SK-N-SH (cell line): Measurements from ENCODE around the gene AGBL2. TPM values are rescaled to one million over a fixed set of nuclear protein-coding genes. Genes with fewer than 3 reads are reported as not detected.

Experiments used
- CTCF ChIA-PET: fragments of 300-600, 350-600 bp; formaldehyde crosslinking; extraction: SDS; loops from one replicate; lab custom pipeline; 2021; lab: Yijun Ruan, JAX
- POLR2A ChIA-PET: fragments of 350-600 bp; sonication (Branson Sonifier 250); formaldehyde crosslinking; extraction: SDS; loops from one replicate; lab custom pipeline; 2020; ENCODE audit warnings: antibody characterized with exemption, inconsistent platforms; lab: Yijun Ruan, JAX
- DNase-seq: peaks from one replicate; pipeline ENCODE4 v3.0.0; 2012
- H2AFZ ChIP-seq: fragments of 200-600 bp; sonication (generic); 2 replicates; pipeline ENCODE4 v1.8.1; 2016; ENCODE audit warnings: antibody characterized with exemption, mild to moderate bottlenecking, low read depth
- H3F3A ChIP-seq: fragments of 200-600 bp; sonication (generic); replicated peaks from 2 replicates; pipeline ENCODE3; 2016; ENCODE audit warnings: antibody characterized with exemption, mild to moderate bottlenecking; ENCODE audit not compliant: insufficient read depth
- H3K27ac ChIP-seq, 2 experiments: fragments of 200-500 bp in 1 of 2; fragments of 200-600 bp in 1 of 2; sonication (Bioruptor generic) in 1 of 2; sonication (generic), shearing (Covaris generic) in 1 of 2; 2 replicates each; pipeline versions ENCODE4 v1.5.1 to v1.6.1; 2014 to 2016; ENCODE audit warnings: low read depth in 2 of 2, inconsistent platforms in 1 of 2, low read length in 1 of 2, mild to moderate bottlenecking in 1 of 2, mixed read lengths in 1 of 2
- H3K27me3 ChIP-seq: fragments of 200-600 bp; sonication (generic), shearing (Covaris generic); 2 replicates; pipeline ENCODE4 v1.6.1; 2016; ENCODE audit warnings: mixed run types; ENCODE audit not compliant: insufficient read depth
- H3K36me3 ChIP-seq, 2 experiments: fragments of 200-500 bp in 1 of 2; fragments of 200-600 bp in 1 of 2; sonication (Bioruptor generic) in 1 of 2; sonication (generic) in 1 of 2; replicated peaks in 1 of 2; 2 replicates each; pipeline versions ENCODE3 to v1.5.1; 2014 to 2016; ENCODE audit warnings: low read length in 1 of 2, mild to moderate bottlenecking in 1 of 2; ENCODE audit not compliant: insufficient read depth in 2 of 2, control insufficient read depth in 1 of 2
- H3K4me1 ChIP-seq, 2 experiments: fragments of 200-500 bp in 1 of 2; fragments of 200-600 bp in 1 of 2; sonication (Bioruptor generic) in 1 of 2; sonication (generic), shearing (Covaris generic) in 1 of 2; 2 replicates each; pipeline versions ENCODE4 v1.5.1 to v1.6.1; 2014 to 2016; ENCODE audit warnings: low read depth in 1 of 2, low read length in 1 of 2, mixed run types in 1 of 2; ENCODE audit not compliant: insufficient read depth in 2 of 2, control insufficient read depth in 1 of 2
- H3K4me2 ChIP-seq: fragments of 200-600 bp; sonication (generic), shearing (Covaris generic); 2 replicates; pipeline ENCODE4 v1.6.1; 2017; ENCODE audit warnings: mixed run types
- H3K4me3 ChIP-seq, 2 experiments: fragments of 200-500 bp in 1 of 2; fragments of 200-600 bp in 1 of 2; sonication (Bioruptor generic) in 1 of 2; sonication (generic), shearing (Covaris generic) in 1 of 2; 2 replicates each; pipeline versions ENCODE4 v1.5.1 to v1.8.1; 2014 to 2016; ENCODE audit warnings: low read depth in 2 of 2, inconsistent platforms in 1 of 2, low read length in 1 of 2, mild to moderate bottlenecking in 1 of 2, mixed read lengths in 1 of 2, moderate library complexity in 1 of 2
- H3K79me2 ChIP-seq: fragments of 200-600 bp; sonication (generic); 2 replicates; pipeline ENCODE4 v1.8.1; 2017; ENCODE audit warnings: mild to moderate bottlenecking; ENCODE audit not compliant: insufficient read depth
- H3K9ac ChIP-seq: fragments of 200-600 bp; sonication (generic); 2 replicates; pipeline ENCODE4 v1.6.1; 2017; ENCODE audit warnings: mixed run types
- H3K9me2 ChIP-seq: fragments of 200-600 bp; sonication (generic); 2 replicates; pipeline ENCODE4 v1.6.1; 2017; ENCODE audit warnings: mixed run types
- H3K9me3 ChIP-seq: fragments of 200-600 bp; sonication (generic); 2 replicates; pipeline ENCODE4 v1.6.1; 2017; ENCODE audit warnings: mixed run types, mild to moderate bottlenecking, moderate library complexity
- H4K20me1 ChIP-seq: fragments of 200-600 bp; sonication (generic); 2 replicates; pipeline ENCODE4 v1.6.1; 2017; ENCODE audit warnings: mild to moderate bottlenecking, mixed run types; ENCODE audit not compliant: insufficient read depth
- CHD2 ChIP-seq: fragments of 150-350 bp; IDR thresholded peaks from 2 replicates; pipeline ENCODE4 v1.6.1; 2018; ENCODE audit warnings: low read length; ENCODE audit not compliant: partially characterized antibody
- ELF1 ChIP-seq: IDR thresholded peaks from 2 replicates; pipeline ENCODE4 v1.4.0; 2012
- EP300 ChIP-seq, 2 experiments: IDR thresholded peaks; 2 replicates each; pipeline versions ENCODE4 v1.4.0 to v1.6.1; 2012; ENCODE audit warnings: borderline replicate concordance in 1 of 2, low read depth in 1 of 2, low read length in 1 of 2
- EZH2phosphoT487 ChIP-seq: fragments of 200-600 bp; sonication (generic); IDR thresholded peaks from 2 replicates; pipeline ENCODE4 v1.6.1; 2017; ENCODE audit warnings: low read depth, mixed run types, mild to moderate bottlenecking, antibody characterized with exemption, moderate library complexity, borderline replicate concordance
- FOSL2 ChIP-seq: IDR thresholded peaks from 2 replicates; pipeline ENCODE4 v1.4.0; 2012; ENCODE audit warnings: low read depth, mild to moderate bottlenecking, moderate library complexity, borderline replicate concordance
- JUND ChIP-seq: IDR thresholded peaks from 2 replicates; pipeline ENCODE4 v1.4.0; 2012
- MXI1 ChIP-seq: IDR thresholded peaks from 2 replicates; pipeline ENCODE4 v1.6.1; 2012; ENCODE audit warnings: mild to moderate bottlenecking, low read depth, low read length, improper control_type of control experiment
- NRF1 ChIP-seq: IDR thresholded peaks from 2 replicates; pipeline ENCODE4 v1.6.1; 2012; ENCODE audit warnings: low read depth, mild to moderate bottlenecking, low read length
- POLR2AphosphoS5 ChIP-seq: IDR thresholded peaks from 2 replicates; pipeline ENCODE4 v1.6.1; 2012; ENCODE audit warnings: low read depth, low read length
- RAD21 ChIP-seq: IDR thresholded peaks from 2 replicates; pipeline ENCODE4 v1.6.1; 2012; ENCODE audit warnings: mild to moderate bottlenecking, low read length
- RFX5 ChIP-seq: IDR thresholded peaks from 2 replicates; pipeline ENCODE4 v1.6.1; 2012; ENCODE audit warnings: mild to moderate bottlenecking, improper control_type of control experiment, low read length
- SMC3 ChIP-seq: IDR thresholded peaks from 2 replicates; pipeline ENCODE4 v1.6.1; 2012; ENCODE audit warnings: low read depth, low read length, improper control_type of control experiment
- TAF1 ChIP-seq: IDR thresholded peaks from 2 replicates; pipeline ENCODE4 v1.6.1; 2012; ENCODE audit warnings: low read depth, mild to moderate bottlenecking, low read length, moderate library complexity, borderline replicate concordance
- YY1 ChIP-seq: IDR thresholded peaks from 2 replicates; pipeline ENCODE4 v1.4.0; 2012; ENCODE audit warnings: low read depth, mild to moderate bottlenecking
- WGBS: methylation state at CpG from one replicate; pipeline ENCODE4 v1.1.6; 2017; ENCODE audit warnings: low lambda C conversion rate; 5-methylcytosine and 5-hydroxymethylcytosine counted together
- polyA plus RNA-seq, 3 experiments: library from polyadenylated mRNA; depleted of rRNA; stranded (reverse); fragments of >200 nt; gene quantifications; 2 replicates each; pipeline ENCODE4 v1.2.3, GENCODE V29; 2012
- TF ChIP-seq, protein P1 (sequence below): IDR thresholded peaks from 2 replicates; pipeline ENCODE4 v1.4.0; 2012; ENCODE audit warnings: low read depth
- TF ChIP-seq, protein P2 (sequence below): IDR thresholded peaks from 2 replicates; pipeline ENCODE4 v1.4.0; 2012; ENCODE audit warnings: low read depth, borderline replicate concordance
- TF ChIP-seq, protein P3 (sequence below): fragments of 150-350 bp; IDR thresholded peaks from 2 replicates; pipeline ENCODE4 v1.6.1; 2017; ENCODE audit warnings: antibody characterized with exemption, low read length, low read depth, borderline replicate concordance
- TF ChIP-seq, protein P4 (sequence below): fragments of 200-600 bp; sonication (generic); IDR thresholded peaks from 2 replicates; pipeline ENCODE4 v1.6.1; 2017; ENCODE audit warnings: antibody characterized with exemption, mild to moderate bottlenecking, moderate library complexity
- TF ChIP-seq, protein P5 (sequence below): IDR thresholded peaks from 2 replicates; pipeline ENCODE4 v1.6.1; 2012; ENCODE audit warnings: mild to moderate bottlenecking, low read depth, low read length, moderate library complexity

The AGBL2 gene
- polyA plus RNA-seq, 1 of the 3 experiments (the other 2 are of a cell fraction) = 5.5 TPM

DNA sequence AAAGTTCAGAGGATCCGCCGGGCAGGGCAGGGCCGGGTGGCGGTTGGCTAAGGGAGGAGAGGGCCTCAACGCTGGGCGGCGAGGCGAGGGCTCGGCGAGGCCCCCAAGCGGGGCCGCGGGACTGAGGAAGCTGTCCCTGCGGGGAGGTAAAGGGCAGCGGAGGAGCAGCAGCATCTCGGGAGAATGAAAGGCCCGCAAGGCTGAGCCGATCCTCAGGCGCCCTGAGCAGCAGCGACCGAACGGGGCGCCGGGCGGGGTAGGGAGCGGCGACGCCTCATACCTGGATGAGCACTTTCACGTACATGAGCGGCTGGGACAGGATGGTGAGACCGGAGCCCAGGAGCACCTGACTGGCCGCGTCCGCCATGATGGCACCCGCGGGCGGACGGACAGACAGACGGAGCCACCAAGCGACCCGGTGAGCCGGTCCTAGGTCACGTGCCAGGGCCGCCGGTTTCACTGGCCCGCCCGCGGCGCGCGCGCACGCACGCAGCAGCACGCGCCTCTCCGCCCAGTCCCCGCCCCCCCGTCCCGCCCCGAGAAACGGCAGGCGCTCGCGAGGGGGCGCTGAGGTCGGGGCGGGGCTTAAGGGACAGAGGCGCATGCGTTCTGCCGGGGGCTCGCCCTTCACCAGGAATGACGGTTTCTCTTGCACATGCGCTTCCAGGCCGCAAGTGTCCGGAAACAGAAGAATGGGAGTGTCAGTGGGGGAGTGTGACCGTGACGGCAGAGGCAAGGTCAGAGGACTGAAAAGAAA, 72.9 kb downstream of the AGBL2 start, which contains the start of gene MTCH2:
MTCH2 (minus strand) TSS at position 461 of the 757 bp plus-strand sequence; CDS start at position 367, 94 bp downstream.
- Histone ChIP-seq H2AFZ (peak within 1 kb of the TSS; percentile 95), H3F3A (no peaks in the 10 kb centered on the region), H3K4me2 (peak within 1 kb of the TSS; percentile 83), H3K27me3 (no peaks in the 10 kb centered on the region), H3K36me3 (peaks cover 12 to 20% of the 10 kb centered on the region in 2 experiments), H3K4me3 (peak within 1 kb of the TSS; percentile 76 to 99), H3K9me2 (no peaks in the 10 kb centered on the region), H3K79me2 (peaks cover 35% of the 10 kb centered on the region), H4K20me1 (no peaks in the 10 kb centered on the region), H3K27ac (peak within 1 kb of the TSS; percentile 85 to 86), H3K9me3 (no peaks in the 10 kb centered on the region), H3K9ac (peak within 1 kb of the TSS; percentile 95), H3K4me1 (peaks cover 0 to 19% of the 10 kb centered on the region in 2 experiments; a peak in 3 of 4 replicates)
- POLR2A ChIA-PET = interaction anchor here (0.6 kb wide), 1 partner anchor 132 kb away, joined by 3 read pairs; no protein-coding TSS in a partner anchor
- peak; percentile 98 for DNase-seq
- CTCF ChIA-PET = no interaction called here
- TF ChIP-seq EP300 (IDR thresholded peaks at IDR 0.05; ENCODE audit: borderline replicate concordance in 1 of 2, low read depth in 1 of 2, low read length in 1 of 2) (no peak), RAD21 (no peak), TAF1 (peak; percentile 87), ELF1 (0 out of 2 replicates have a peak, but pooled peaks have one; percentile 33), YY1 (peak; percentile 91), POLR2AphosphoS5 (peak; percentile 89), NRF1 (peak; percentile 98), FOSL2 (no peak), RFX5 (no peak), SMC3 (no peak), MXI1 (peak; percentile 83), EZH2phosphoT487 (no peak), CHD2 (peak; percentile 93), JUND (no peak)
- TF ChIP-seq, protein P1, sequence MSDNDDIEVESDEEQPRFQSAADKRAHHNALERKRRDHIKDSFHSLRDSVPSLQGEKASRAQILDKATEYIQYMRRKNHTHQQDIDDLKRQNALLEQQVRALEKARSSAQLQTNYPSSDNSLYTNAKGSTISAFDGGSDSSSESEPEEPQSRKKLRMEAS = peak; percentile 85
- TF ChIP-seq, protein P2, sequence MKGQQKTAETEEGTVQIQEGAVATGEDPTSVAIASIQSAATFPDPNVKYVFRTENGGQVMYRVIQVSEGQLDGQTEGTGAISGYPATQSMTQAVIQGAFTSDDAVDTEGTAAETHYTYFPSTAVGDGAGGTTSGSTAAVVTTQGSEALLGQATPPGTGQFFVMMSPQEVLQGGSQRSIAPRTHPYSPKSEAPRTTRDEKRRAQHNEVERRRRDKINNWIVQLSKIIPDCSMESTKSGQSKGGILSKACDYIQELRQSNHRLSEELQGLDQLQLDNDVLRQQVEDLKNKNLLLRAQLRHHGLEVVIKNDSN = peak; percentile 94
- TF ChIP-seq, protein P3, sequence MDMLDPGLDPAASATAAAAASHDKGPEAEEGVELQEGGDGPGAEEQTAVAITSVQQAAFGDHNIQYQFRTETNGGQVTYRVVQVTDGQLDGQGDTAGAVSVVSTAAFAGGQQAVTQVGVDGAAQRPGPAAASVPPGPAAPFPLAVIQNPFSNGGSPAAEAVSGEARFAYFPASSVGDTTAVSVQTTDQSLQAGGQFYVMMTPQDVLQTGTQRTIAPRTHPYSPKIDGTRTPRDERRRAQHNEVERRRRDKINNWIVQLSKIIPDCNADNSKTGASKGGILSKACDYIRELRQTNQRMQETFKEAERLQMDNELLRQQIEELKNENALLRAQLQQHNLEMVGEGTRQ = peak; percentile 76
- TF ChIP-seq, protein P4, sequence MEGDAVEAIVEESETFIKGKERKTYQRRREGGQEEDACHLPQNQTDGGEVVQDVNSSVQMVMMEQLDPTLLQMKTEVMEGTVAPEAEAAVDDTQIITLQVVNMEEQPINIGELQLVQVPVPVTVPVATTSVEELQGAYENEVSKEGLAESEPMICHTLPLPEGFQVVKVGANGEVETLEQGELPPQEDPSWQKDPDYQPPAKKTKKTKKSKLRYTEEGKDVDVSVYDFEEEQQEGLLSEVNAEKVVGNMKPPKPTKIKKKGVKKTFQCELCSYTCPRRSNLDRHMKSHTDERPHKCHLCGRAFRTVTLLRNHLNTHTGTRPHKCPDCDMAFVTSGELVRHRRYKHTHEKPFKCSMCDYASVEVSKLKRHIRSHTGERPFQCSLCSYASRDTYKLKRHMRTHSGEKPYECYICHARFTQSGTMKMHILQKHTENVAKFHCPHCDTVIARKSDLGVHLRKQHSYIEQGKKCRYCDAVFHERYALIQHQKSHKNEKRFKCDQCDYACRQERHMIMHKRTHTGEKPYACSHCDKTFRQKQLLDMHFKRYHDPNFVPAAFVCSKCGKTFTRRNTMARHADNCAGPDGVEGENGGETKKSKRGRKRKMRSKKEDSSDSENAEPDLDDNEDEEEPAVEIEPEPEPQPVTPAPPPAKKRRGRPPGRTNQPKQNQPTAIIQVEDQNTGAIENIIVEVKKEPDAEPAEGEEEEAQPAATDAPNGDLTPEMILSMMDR = no peak; the same call in 1 of the 2 replicates
- TF ChIP-seq, protein P5, sequence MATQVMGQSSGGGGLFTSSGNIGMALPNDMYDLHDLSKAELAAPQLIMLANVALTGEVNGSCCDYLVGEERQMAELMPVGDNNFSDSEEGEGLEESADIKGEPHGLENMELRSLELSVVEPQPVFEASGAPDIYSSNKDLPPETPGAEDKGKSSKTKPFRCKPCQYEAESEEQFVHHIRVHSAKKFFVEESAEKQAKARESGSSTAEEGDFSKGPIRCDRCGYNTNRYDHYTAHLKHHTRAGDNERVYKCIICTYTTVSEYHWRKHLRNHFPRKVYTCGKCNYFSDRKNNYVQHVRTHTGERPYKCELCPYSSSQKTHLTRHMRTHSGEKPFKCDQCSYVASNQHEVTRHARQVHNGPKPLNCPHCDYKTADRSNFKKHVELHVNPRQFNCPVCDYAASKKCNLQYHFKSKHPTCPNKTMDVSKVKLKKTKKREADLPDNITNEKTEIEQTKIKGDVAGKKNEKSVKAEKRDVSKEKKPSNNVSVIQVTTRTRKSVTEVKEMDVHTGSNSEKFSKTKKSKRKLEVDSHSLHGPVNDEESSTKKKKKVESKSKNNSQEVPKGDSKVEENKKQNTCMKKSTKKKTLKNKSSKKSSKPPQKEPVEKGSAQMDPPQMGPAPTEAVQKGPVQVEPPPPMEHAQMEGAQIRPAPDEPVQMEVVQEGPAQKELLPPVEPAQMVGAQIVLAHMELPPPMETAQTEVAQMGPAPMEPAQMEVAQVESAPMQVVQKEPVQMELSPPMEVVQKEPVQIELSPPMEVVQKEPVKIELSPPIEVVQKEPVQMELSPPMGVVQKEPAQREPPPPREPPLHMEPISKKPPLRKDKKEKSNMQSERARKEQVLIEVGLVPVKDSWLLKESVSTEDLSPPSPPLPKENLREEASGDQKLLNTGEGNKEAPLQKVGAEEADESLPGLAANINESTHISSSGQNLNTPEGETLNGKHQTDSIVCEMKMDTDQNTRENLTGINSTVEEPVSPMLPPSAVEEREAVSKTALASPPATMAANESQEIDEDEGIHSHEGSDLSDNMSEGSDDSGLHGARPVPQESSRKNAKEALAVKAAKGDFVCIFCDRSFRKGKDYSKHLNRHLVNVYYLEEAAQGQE = no peak; the same call in 1 of the 2 replicates
- 2% methylated on average over 21 of the region's 78 CpGs for WGBS
